ENCODE results near the gene TAGLN2.
A peak's percentile ranks its signal among the peaks of the same experiment; 100 is the strongest.

TAGLN2 gene

DNA sequence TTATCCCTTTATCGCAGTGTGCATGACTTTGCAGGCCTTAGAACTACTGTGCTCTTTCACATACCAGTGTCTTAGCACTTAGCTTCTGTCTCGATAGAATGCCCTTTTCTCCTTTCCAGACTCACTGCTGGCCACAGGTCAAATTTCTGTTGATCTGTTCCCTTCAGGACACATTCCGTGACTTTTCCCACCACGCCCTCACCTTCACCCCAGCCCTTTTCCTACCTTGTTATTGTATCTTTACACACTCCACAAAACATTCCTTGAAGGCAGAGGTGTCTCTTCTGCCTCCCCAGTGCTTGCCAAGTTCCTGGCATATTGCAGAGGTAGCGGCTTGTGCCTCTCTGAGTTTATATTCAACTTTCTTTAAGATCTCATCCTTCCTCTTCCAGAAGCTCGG is 23.8 kb upstream of the TAGLN2 start:
- no peaks in the 10 kb centered on the region for H3K36me3 ChIP-seq (ENCODE audit: control insufficient read depth, insufficient read depth, low read length)
- H3K4me1 ChIP-seq (ENCODE audit: control insufficient read depth, insufficient read depth, low read length) = peaks cover 5% of the 10 kb centered on the region
- no peaks in the 10 kb centered on the region for H3K9me3 ChIP-seq (ENCODE audit: control insufficient read depth, insufficient read depth, low read length)
- H3K27me3 ChIP-seq (ENCODE audit: control insufficient read depth, insufficient read depth, low read length) = no peaks in the 10 kb centered on the region
- DNase-seq (ENCODE audit: low read depth, low spot score) = no peak
- no peak overlapping the region for H3K4me3 ChIP-seq (ENCODE audit: low read length)
- no peak overlapping the region for H3K27ac ChIP-seq (ENCODE audit: low read length)
- no CpG with 5 or more reads among the region's 6 CpGs for WGBS (ENCODE audit: insufficient coverage, insufficient read length)

DNA sequence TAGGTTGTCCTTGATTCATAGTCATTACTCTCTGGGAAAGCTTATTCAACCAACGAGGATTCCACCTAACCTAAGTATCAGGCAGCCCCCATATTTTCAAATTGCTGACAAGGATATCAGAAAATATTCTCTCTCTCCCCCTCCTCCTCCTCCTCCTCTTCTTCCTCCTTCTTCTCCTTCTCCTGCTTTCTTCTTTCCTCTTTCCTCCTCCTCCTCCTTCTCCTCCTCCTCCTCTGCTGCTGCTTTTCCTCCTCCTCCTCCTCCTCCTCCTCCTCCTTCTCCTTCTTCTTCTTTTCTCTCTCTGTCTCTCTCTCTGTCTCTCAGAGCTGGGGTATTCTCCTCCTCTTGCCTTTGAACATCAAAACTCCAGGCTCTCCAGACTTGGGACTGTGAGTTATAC is 22.6 kb upstream of the TAGLN2 start:
- Histone ChIP-seq H3K9me3 (ENCODE audit: control insufficient read depth, insufficient read depth, low read length) (no peaks in the 10 kb centered on the region), H3K27me3 (ENCODE audit: control insufficient read depth, insufficient read depth, low read length) (no peaks in the 10 kb centered on the region), H3K4me3 (ENCODE audit: low read length) (no peak overlapping the region), H3K27ac (ENCODE audit: low read length) (no peak overlapping the region), H3K36me3 (ENCODE audit: control insufficient read depth, insufficient read depth, low read length) (no peaks in the 10 kb centered on the region), H3K4me1 (ENCODE audit: control insufficient read depth, insufficient read depth, low read length) (peaks cover 5% of the 10 kb centered on the region)
- no CpG with 5 or more reads among the region's 1 CpG for WGBS (ENCODE audit: insufficient coverage, insufficient read length)
- no peak for DNase-seq (ENCODE audit: low read depth, low spot score)

DNA sequence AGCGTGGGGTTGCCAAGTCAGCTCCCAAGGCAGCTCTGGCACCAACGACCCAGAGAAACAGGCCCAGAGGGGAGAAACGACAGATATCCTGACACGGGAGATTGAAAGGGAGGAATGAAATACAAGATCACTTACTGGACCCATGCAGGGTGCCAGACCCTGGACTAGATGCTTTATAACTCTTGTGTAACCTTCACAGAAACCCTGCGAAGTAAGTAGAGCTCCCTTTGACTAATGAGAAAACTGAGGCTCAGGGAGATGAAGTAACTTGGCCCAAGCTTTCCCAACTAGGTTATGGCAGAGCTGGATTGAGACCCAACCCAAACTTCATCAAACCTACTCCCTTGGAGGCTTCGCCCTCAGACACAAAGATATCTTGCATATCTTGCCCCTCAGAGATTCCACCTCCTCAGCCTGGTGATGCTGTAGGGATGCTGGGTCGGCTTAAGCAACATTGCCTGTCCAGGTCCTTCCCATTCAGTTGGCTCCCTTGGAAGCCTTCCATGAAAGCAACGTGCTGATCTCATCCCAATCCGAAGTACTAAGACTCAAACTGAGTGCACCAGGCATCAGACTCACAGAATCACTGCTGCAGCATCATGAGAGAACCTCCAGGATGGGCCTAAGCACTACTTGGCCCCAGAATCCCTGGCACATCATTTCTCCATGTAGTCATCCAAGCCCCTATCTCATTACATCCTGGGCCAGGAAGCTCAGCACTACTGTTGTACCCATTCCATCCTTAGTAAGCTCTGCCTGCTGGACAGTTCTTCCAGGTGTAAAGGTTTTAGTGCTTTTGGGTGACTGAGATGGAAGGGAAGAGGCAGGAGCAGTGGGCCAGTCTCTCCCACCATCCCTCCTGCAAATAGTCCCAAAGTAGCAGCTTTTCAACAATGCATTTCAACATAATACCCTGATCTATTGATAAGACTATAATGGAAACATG is 21.2 kb upstream of the TAGLN2 start:
- peaks cover 5% of the 10 kb centered on the region for H3K4me1 ChIP-seq (ENCODE audit: control insufficient read depth, insufficient read depth, low read length)
- DNase-seq (ENCODE audit: low read depth, low spot score) = no peak
- no peaks in the 10 kb centered on the region for H3K27me3 ChIP-seq (ENCODE audit: control insufficient read depth, insufficient read depth, low read length)
- peak overlapping the region; percentile 66; the same call in 1 of the 2 replicates for H3K4me3 ChIP-seq (ENCODE audit: low read length)
- no peaks in the 10 kb centered on the region for H3K36me3 ChIP-seq (ENCODE audit: control insufficient read depth, insufficient read depth, low read length)
- no CpG with 5 or more reads among the region's 9 CpGs for WGBS (ENCODE audit: insufficient coverage, insufficient read length)
- no peak overlapping the region for H3K27ac ChIP-seq (ENCODE audit: low read length)
- no peaks in the 10 kb centered on the region for H3K9me3 ChIP-seq (ENCODE audit: control insufficient read depth, insufficient read depth, low read length)

DNA sequence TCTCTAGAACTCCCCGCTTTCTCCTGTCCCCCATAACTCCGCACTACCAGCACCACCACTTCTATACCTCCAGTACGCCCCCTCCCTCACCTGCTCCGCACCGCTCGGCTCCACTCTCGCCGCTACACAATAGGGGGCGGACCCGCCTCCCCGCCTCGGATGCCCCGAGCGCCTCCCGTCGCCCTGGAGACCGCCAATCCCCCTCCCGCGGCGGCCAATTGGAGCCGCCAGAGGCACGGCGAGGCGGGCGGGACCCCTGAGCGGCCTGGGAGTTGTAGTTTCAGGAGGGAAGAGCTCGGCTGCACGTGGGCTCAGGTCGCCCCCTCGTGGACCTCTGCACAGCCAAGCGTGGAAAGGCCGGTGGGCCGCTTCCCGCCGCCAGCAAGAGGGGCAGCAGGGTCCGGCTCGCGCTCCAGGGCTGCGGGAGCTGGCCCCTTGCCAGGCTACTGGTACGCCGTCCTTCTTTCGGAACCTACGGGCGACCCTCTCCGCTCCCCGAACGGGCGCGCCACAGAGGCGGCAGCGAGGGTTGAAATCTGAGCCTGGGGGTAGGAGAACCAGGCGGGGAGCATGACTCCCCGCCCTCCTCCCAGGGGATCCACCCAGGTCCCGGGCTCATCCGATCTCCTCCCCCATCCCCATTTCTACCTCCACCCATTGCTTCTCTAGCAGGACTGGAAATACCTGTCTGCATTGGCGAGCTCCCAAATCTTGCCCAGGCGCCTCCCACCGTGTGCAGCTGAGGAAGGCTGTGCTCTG is 20.4 kb upstream of the TAGLN2 start, which contains the start of gene IGSF9:
Gene IGSF9, minus strand, starts transcription at position 131 of the 759 bp plus-strand sequence. CDS start 2,159 bp downstream, outside the sequence.
- peak; percentile 86 for DNase-seq (ENCODE audit: low read depth, low spot score)
- peak within 1 kb of the TSS; percentile 72; the same call in 1 of the 2 replicates for H3K4me3 ChIP-seq (ENCODE audit: low read length)
- H3K9me3 ChIP-seq (ENCODE audit: control insufficient read depth, insufficient read depth, low read length) = no peaks in the 10 kb centered on the region
- H3K36me3 ChIP-seq (ENCODE audit: control insufficient read depth, insufficient read depth, low read length) = no peaks in the 10 kb centered on the region
- no peaks in the 10 kb centered on the region for H3K27me3 ChIP-seq (ENCODE audit: control insufficient read depth, insufficient read depth, low read length)
- no peak within 1 kb of the TSS for H3K27ac ChIP-seq (ENCODE audit: low read length)
- no CpG with 5 or more reads among the region's 58 CpGs for WGBS (ENCODE audit: insufficient coverage, insufficient read length)
- H3K4me1 ChIP-seq (ENCODE audit: control insufficient read depth, insufficient read depth, low read length) = peaks cover 5% of the 10 kb centered on the region

DNA sequence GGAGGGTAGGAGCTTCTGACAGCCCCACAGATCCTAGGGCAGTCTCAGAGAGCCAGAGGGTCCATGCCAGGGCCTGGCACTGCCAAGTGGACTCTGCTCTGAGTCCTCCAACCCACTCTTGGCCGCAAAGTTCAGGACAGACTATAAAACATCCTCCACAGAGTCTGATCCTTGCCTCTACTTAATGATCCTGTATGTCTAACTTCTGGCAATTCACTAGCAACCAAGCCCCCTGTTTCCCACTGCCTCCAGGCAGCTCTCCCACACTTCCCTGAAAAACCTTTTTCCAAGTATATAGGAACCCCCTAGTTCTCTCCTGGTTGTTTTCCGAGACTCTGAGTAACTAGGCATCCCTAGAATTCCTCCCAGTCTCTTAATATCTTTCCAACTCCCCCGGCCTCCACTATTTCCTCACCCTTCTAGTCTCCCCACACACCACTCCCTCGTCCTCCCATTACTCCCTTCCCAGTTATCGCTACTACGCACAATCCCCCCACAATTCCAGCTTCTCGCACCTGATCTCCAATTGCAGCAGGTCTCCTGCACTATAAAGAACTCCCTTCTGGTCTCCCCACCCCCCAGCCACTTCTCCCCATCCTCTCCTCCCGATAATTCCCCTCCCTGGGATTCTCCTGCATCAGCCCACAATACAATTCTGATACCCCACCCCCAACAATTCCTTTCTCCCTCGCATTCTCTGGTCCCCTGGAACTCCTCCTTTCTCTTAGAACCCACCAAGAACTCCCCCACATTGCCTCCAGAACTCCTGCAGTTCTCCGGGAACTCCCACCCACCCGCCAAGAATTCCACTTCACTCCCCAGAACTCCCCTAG is 19.5 kb upstream of the TAGLN2 start:
- WGBS (ENCODE audit: insufficient coverage, insufficient read length) = no CpG with 5 or more reads among the region's 11 CpGs
- DNase-seq (ENCODE audit: low read depth, low spot score) = no peak
- Histone ChIP-seq H3K4me1 (ENCODE audit: control insufficient read depth, insufficient read depth, low read length) (peaks cover 5% of the 10 kb centered on the region), H3K36me3 (ENCODE audit: control insufficient read depth, insufficient read depth, low read length) (0 out of 2 replicates have a peak, but pooled peaks cover 2% of the 10 kb centered on the region), H3K27ac (ENCODE audit: low read length) (no peak overlapping the region), H3K27me3 (ENCODE audit: control insufficient read depth, insufficient read depth, low read length) (no peaks in the 10 kb centered on the region), H3K4me3 (ENCODE audit: low read length) (peak overlapping the region; percentile 72; the same call in 1 of the 2 replicates), H3K9me3 (ENCODE audit: control insufficient read depth, insufficient read depth, low read length) (no peaks in the 10 kb centered on the region)

DNA sequence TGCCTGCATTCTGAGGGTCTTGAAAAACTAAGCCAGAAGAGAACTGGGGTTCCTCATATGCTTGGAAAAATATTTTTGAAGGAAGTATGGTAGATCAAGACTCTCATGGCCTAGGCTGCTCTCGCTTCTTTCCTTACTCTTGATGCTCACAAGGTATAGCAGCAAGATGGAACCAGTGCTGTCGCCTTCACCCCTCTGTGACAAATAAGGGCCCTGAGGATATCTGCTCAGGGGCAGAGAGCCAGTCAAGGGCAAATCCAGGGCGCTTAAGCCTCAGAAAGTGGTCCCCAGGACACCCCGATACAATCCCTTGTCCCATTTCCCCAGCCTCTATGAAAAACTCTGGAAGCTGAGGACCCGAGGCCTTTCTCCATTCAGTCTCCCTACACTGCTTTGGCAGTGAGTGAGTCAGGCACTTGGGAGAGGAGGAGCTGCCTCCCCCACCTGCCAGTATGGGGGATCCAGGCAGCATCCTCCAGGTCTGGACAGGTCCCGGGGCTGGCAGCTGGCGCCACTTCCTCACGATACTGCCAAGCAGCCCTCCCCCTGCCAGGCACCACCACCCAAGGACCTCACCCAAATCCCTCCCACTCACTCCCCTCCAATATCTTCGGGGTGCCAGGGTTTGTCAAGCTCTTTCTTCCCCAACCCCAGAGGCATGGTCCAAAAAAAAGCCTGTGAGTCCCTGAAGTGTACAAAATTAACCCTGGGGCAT is 18.8 kb upstream of the TAGLN2 start:
- no peak for DNase-seq (ENCODE audit: low read depth, low spot score)
- no peaks in the 10 kb centered on the region for H3K9me3 ChIP-seq (ENCODE audit: control insufficient read depth, insufficient read depth, low read length)
- H3K27ac ChIP-seq (ENCODE audit: low read length) = no peak overlapping the region
- H3K36me3 ChIP-seq (ENCODE audit: control insufficient read depth, insufficient read depth, low read length) = 0 out of 2 replicates have a peak, but pooled peaks cover 2% of the 10 kb centered on the region
- H3K4me3 ChIP-seq (ENCODE audit: low read length) = no peak overlapping the region
- H3K4me1 ChIP-seq (ENCODE audit: control insufficient read depth, insufficient read depth, low read length) = peaks cover 5% of the 10 kb centered on the region
- no CpG with 5 or more reads among the region's 9 CpGs for WGBS (ENCODE audit: insufficient coverage, insufficient read length)
- H3K27me3 ChIP-seq (ENCODE audit: control insufficient read depth, insufficient read depth, low read length) = no peaks in the 10 kb centered on the region

DNA sequence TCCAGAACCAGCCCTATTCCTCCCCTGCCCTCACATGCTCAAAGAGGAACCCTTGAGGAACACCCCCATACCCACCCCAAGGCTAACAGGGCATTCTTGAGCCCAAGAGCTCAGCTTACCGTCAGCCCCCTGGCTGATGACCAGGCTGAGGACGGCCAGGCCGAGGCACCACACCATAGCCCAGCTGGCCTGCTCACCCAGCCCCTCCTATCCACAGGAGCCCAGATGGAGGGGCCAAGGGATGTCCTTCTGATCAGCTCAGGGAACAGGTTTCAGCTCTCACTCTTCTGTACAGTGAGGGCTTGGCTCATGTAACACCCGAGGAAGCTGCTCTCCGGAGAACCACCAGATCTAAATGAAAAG is 18.0 kb upstream of the TAGLN2 start:
- DNase-seq (ENCODE audit: low read depth, low spot score) = no peak
- Histone ChIP-seq H3K4me3 (ENCODE audit: low read length) (no peak overlapping the region), H3K9me3 (ENCODE audit: control insufficient read depth, insufficient read depth, low read length) (no peaks in the 10 kb centered on the region), H3K4me1 (ENCODE audit: control insufficient read depth, insufficient read depth, low read length) (peaks cover 5% of the 10 kb centered on the region), H3K36me3 (ENCODE audit: control insufficient read depth, insufficient read depth, low read length) (0 out of 2 replicates have a peak, but pooled peaks cover 2% of the 10 kb centered on the region), H3K27me3 (ENCODE audit: control insufficient read depth, insufficient read depth, low read length) (no peaks in the 10 kb centered on the region), H3K27ac (ENCODE audit: low read length) (no peak overlapping the region)
- whole genome bisulfite sequencing (ENCODE audit: insufficient coverage, insufficient read length) = no CpG with 5 or more reads among the region's 5 CpGs

DNA sequence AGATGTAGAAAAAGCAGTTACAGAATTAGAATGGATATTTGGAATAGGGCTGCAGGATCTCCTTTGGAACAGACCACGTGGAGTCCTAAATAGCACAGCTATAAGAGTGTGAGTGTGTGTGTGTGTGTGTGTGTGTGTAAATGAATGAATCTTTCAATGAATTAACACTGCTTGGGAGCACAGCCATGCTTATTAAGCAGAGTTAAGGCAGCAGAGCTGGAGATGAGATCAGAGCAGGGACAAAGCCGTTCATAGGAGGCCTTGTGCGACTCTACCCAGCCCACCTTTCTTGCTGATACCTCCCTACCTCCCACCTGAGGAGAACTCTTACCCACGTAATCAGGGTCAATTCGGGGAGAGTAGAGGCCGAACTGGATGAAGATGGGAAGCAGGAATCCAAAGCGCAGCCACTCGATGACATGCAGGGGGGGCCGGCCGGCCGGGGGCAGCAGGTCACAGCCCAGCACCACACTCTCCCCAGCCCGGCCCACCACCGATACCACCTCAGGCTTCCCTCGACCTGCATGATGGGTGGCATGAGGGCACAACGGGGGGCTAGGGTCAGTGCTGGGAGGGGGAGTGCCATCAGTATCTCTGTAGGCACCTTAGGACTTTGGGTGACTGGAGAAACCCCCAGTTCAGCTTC is 17.4 kb upstream of the TAGLN2 start:
- no peak for DNase-seq (ENCODE audit: low read depth, low spot score)
- Histone ChIP-seq H3K36me3 (ENCODE audit: control insufficient read depth, insufficient read depth, low read length) (0 out of 2 replicates have a peak, but pooled peaks cover 2% of the 10 kb centered on the region), H3K9me3 (ENCODE audit: control insufficient read depth, insufficient read depth, low read length) (no peaks in the 10 kb centered on the region), H3K4me3 (ENCODE audit: low read length) (no peak overlapping the region), H3K27ac (ENCODE audit: low read length) (no peak overlapping the region), H3K4me1 (ENCODE audit: control insufficient read depth, insufficient read depth, low read length) (peaks cover 7% of the 10 kb centered on the region), H3K27me3 (ENCODE audit: control insufficient read depth, insufficient read depth, low read length) (no peaks in the 10 kb centered on the region)
- no CpG with 5 or more reads among the region's 15 CpGs for WGBS (ENCODE audit: insufficient coverage, insufficient read length)

Measured in iPS DF 6.9 (cell line).